Inferior parietal cortex (tissue), 1 donor: Measurements from ENCODE around the gene KBTBD12.
"Not testable (repeated sequence)": the region's sequence is repeated elsewhere in the genome, so short reads cannot be mapped to it uniquely, and the experiment has no call there.

Source experiments
- DNase-seq: peaks from one replicate; pipeline ENCODE4 v3.0.0-alpha.2; 2016; ENCODE audit errors: extremely low spot score

Gene KBTBD12

GRCh38 chr3:127915115-127915936, at the start of gene KBTBD12:
TSS of gene KBTBD12 (plus strand) at chr3:127915232. CDS start at chr3:127923062, 7,830 bp downstream.
- no peak for DNase-seq

GRCh38 chr3:127865941-127866340, 49.1 kb upstream of the KBTBD12 start:
- no peak for DNase-seq

- no peak for DNase-seq
These were observed 47.6 kb upstream of the KBTBD12 start for GRCh38 chr3:127867412-127867811.

- DNase-seq: no peak
These were observed 47.0 kb upstream of the KBTBD12 start for GRCh38 chr3:127867986-127868385.

GRCh38 chr3:127870156-127870555, 44.9 kb upstream of the KBTBD12 start:
- peak; percentile 36 for DNase-seq

- DNase-seq: not testable (repeated sequence)
These were observed 40.9 kb upstream of the KBTBD12 start for GRCh38 chr3:127874097-127874496.

- no peak for DNase-seq
These were observed 33.4 kb upstream of the KBTBD12 start for GRCh38 chr3:127881586-127881985.

- no peak for DNase-seq
These were observed 31.0 kb upstream of the KBTBD12 start for GRCh38 chr3:127884041-127884440.

GRCh38 chr3:127886231-127886955, 28.6 kb upstream of the KBTBD12 start:
- no peak for DNase-seq

GRCh38 chr3:127886956-127887231, 28.1 kb upstream of the KBTBD12 start:
- DNase-seq: no peak

GRCh38 chr3:127887321-127887720, 27.7 kb upstream of the KBTBD12 start:
- DNase-seq: no peak

- no peak for DNase-seq
These were observed 26.9 kb upstream of the KBTBD12 start for GRCh38 chr3:127888156-127888555.

GRCh38 chr3:127888564-127889107, 26.4 kb upstream of the KBTBD12 start:
- no peak for DNase-seq

- no peak for DNase-seq
These were observed 25.6 kb upstream of the KBTBD12 start for GRCh38 chr3:127889461-127889863.

- no peak for DNase-seq
These were observed 24.9 kb upstream of the KBTBD12 start for GRCh38 chr3:127889976-127890650.

GRCh38 chr3:127890651-127891290, 24.3 kb upstream of the KBTBD12 start:
- DNase-seq: not testable (repeated sequence)

- no peak for DNase-seq
These were observed 20.6 kb upstream of the KBTBD12 start for GRCh38 chr3:127894481-127894880.

GRCh38 chr3:127899200-127899599, 15.8 kb upstream of the KBTBD12 start:
- DNase-seq: no peak

- no peak for DNase-seq
These were observed 15.3 kb upstream of the KBTBD12 start for GRCh38 chr3:127899766-127900165.

GRCh38 chr3:127900536-127900935, 14.5 kb upstream of the KBTBD12 start:
- no peak for DNase-seq

GRCh38 chr3:127902486-127902885, 12.5 kb upstream of the KBTBD12 start:
- DNase-seq: no peak
